Measurements from ENCODE around the gene ZNF784. TPM values are rescaled to one million over a fixed set of nuclear protein-coding genes. Genes with fewer than 3 reads are reported as not detected.
A peak's percentile ranks its signal among the peaks of the same experiment; 100 is the strongest.

Gene ZNF784
- total and polyA plus RNA-seq, 5 experiments from 2014 or later, result 0.64 to 9.2 (median 1.4) TPM

DNA sequence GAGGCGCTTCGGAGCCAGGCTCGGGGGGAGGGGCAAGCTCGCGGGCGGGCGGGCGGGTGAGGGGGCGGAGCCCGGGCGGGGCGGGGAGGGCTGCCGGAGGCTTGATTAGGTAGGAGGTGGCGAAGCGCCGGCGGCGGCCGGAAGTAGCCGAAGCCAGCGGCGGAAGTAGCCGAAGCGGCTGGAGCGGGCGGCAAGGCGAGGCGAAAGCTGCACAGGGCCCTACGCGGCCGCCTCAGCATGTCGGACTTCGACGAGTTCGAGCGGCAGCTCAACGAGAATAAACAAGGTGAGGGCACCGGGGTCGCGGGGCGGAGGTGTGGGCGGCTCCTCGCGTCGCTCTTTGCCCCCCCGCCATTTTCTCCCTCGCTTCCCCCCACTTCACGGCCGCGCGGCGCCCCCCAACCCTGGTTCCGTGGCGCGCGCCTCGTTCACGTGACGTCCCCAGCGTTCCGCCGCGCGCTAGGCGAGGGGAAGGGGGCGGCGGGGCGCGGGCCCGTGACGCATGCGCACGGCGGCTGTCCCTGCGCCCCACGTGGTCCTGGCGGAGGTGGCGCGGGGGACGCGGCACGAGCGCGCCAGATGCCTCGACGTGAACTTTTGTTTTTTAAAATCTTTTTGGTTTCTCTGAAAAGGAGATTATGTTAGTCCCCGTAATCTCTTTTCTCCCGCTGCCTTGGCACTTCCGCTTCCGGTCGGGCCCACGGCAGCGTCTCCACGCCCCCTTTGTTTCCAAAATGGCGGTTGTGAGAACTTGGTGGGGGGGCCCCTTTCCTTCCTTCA lies 30.7 kb upstream of the ZNF784 start, which contains the start of gene U2AF2:
Gene U2AF2, plus strand, starts transcription at position 168 of the 780 bp plus-strand sequence. Its CDS starts 70 bp downstream, at position 238.
- peaks cover 0 to 13% (median 3%) of the 10 kb centered on the region in 3 donors for H3K36me3 Mint-ChIP-seq
- peak within 1 kb of the TSS; percentile 97 to 100 (median 99) for H3K27ac Mint-ChIP-seq
- DNase-seq (peak; percentile 90 to 99 (median 94)), ATAC-seq (peak; percentile 10 to 45)
- no peaks in the 10 kb centered on the region for H3K9me3 Mint-ChIP-seq
- POLR2A ChIA-PET, result interaction anchor here (0.7 to 3.6 kb wide), 28 partner anchors 9 to 1518 kb away, joined by 3 to 64 read pairs (median 6); partner anchors contain the start of genes CNOT3, FIZ1, KMT5C and LENG8
- peak within 1 kb of the TSS; percentile 88 to 99 (median 97) for H3K4me3 Mint-ChIP-seq
- H3K27me3 Mint-ChIP-seq, result no peaks in the 10 kb centered on the region
- peaks cover 25 to 56% (median 54%) of the 10 kb centered on the region in 4 donors for H3K4me1 Mint-ChIP-seq

DNA sequence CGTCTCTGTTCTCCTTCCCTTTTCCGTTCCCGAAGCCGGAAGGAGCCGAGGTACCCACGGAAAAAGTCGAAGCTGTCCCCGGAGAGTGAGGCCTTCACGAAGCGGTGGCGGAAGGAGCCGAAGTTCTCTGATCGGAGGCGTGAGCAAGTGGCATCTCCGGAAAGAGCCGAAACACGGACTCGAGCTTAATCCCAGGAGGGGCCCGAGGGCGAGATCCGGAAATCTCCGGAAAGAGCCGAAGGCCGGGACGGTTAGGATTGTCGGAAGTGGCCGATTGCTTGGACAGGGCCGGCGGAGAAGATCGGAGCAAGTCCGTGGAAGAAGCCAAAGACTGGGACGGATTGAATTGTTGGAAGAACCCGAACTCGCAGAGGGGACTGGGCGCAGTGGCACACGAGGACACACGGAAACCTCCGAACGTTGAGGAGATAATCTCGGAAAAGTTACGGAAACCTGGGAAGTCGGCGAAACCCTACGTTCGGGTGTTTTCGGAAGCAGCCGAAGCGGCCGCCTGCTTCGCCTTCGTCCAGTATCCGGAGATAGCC lies 30.0 kb upstream of the ZNF784 start:
- ATAC-seq (peak; percentile 80 to 81), DNase-seq (peak; percentile 94 to 100 (median 100))
- Mint-ChIP-seq H3K4me1 (peaks cover 27 to 56% (median 54%) of the 10 kb centered on the region in 4 donors), H3K36me3 (peaks cover 0 to 9% (median 3%) of the 10 kb centered on the region in 3 donors), H3K4me3 (peak overlapping the region; percentile 88 to 99 (median 97)), H3K27me3 (no peaks in the 10 kb centered on the region), H3K27ac (peak overlapping the region; percentile 97 to 100 (median 99)), H3K9me3 (no peaks in the 10 kb centered on the region)
- POLR2A ChIA-PET, result interaction anchor here (0.6 to 3.6 kb wide), 32 partner anchors 8 to 1537 kb away, joined by 3 to 64 read pairs (median 5); partner anchors contain the start of genes CNOT3, FIZ1, ISOC2 and KMT5C

DNA sequence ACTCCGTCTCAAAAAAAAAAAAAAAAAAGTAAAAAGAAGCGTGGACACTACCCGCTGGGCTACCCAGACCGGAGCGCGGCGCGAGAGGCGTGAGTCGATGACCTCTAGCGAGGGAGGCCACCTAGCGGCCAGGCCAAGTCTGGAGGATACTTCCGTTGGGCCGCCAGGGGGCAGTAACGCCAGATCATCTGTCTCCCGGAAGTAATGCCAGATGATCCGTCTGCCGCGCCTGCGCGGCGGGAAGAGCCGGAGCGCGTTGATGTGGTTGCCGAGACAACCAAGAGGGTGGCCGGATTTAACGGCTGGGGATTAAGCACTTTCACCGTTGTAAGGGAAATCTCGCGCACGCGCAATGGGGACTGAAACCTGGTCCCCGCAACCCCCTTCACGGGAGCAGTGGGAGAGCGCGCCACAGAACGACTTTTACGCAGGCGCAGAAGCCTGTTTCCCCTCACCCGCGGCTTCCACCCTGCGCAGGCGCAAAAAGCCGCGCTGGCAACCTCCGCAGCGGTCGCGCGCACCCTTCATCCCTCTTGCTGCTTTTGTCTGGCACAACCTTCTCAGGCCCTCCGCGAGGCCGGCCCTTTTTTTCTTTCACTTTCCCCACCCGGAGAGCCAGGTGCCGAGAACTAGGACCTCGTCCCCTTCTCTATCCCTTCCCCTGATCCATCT lies 29.4 kb upstream of the ZNF784 start:
- Mint-ChIP-seq H3K9me3 (no peaks in the 10 kb centered on the region), H3K27me3 (no peaks in the 10 kb centered on the region), H3K4me1 (peaks cover 25 to 56% (median 54%) of the 10 kb centered on the region in 4 donors), H3K4me3 (peak overlapping the region; percentile 88 to 99 (median 97)), H3K27ac (peak overlapping the region; percentile 97 to 100 (median 99)), H3K36me3 (peaks cover 0 to 7% (median 3%) of the 10 kb centered on the region in 3 donors)
- ATAC-seq, result peak; percentile 60 to 70
- peak; percentile 99 to 100 (median 100) for DNase-seq
- POLR2A ChIA-PET, result interaction anchor here (0.6 to 3.6 kb wide), 32 partner anchors 8 to 1788 kb away, joined by 3 to 64 read pairs (median 5); partner anchors contain the start of genes CNOT3, FIZ1, ISOC2 and KMT5C

DNA sequence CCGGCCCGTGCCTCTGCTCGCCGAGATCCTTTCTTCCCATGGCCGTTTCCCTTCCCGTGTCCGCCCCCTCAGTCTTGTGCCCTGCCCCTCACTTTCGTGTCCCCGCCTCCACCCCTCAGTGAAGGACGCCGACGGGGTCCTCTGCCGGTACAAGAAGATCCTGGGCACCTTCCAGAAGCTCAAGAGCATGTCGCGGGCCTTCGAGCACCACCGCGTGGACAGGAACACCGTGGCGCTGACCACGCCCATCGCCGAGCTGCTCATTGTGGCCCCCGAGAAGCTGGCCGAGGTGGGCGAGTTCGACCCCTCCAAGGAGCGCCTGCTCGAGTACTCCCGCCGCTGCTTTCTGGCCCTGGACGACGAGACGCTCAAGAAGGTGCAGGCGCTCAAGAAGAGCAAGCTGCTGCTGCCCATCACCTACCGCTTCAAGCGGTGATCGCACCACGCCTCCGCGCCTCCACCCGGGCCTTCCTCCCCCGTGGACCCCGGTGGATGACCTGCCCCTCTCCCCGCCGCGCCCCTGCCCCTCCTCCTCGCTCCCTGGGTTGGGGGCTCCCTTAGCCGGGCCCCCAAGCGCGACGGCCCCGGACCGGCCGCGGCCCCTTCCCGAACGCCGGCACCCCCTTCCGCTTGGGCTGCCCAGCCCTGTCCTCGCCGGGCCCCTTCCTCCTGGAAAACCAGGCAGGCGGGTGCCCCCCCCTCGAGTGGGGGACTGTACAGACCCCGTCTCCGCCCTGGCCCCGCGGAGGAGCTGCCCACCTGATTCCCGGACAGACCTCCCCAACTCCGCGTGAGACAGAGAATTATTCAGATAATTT lies 28.2 kb upstream of the ZNF784 start:
- H3K4me1 Mint-ChIP-seq, result peaks cover 20 to 49% (median 48%) of the 10 kb centered on the region in 4 donors
- POLR2A ChIA-PET, result interaction anchor here (0.6 to 3.6 kb wide), 8 partner anchors 10 to 1787 kb away, joined by 3 to 64 read pairs (median 4); partner anchors contain the start of genes FIZ1, ZNF524 and ZNF581
- no peaks in the 10 kb centered on the region for H3K27me3 Mint-ChIP-seq
- ATAC-seq (no peak), DNase-seq (peak in 1 of 10 donors; percentile 71)
- H3K27ac Mint-ChIP-seq, result peak overlapping the region in 7 of 10 donors; percentile 48 to 85 (median 60)
- peaks cover 0 to 5% (median 3%) of the 10 kb centered on the region in 3 donors for H3K36me3 Mint-ChIP-seq
- peak overlapping the region in 5 of 10 donors; percentile 38 to 95 (median 50) for H3K4me3 Mint-ChIP-seq
- H3K9me3 Mint-ChIP-seq, result no peaks in the 10 kb centered on the region

DNA sequence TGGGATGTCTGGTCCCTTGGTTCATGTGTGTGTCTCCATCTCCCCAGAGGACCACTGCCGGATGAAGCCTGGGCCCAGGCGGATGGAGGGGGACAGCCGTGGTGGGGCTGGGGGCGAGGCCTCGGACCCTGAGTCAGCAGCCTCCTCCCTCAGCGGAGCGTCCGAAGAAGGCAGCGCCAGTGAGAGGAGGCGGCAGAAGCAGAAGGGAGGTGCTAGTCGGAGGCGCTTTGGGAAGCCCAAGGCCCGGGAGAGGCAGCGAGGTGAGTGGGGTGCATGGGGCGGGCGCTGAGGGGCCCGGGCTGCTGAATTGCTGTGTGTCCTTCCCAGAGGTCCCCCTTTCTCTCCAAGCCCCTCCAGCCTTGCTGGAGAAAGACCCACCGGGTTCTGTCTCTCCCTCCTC lies 26.9 kb upstream of the ZNF784 start:
- peak overlapping the region in 2 of 10 donors; percentile 83 to 87 for H3K27ac Mint-ChIP-seq

DNA sequence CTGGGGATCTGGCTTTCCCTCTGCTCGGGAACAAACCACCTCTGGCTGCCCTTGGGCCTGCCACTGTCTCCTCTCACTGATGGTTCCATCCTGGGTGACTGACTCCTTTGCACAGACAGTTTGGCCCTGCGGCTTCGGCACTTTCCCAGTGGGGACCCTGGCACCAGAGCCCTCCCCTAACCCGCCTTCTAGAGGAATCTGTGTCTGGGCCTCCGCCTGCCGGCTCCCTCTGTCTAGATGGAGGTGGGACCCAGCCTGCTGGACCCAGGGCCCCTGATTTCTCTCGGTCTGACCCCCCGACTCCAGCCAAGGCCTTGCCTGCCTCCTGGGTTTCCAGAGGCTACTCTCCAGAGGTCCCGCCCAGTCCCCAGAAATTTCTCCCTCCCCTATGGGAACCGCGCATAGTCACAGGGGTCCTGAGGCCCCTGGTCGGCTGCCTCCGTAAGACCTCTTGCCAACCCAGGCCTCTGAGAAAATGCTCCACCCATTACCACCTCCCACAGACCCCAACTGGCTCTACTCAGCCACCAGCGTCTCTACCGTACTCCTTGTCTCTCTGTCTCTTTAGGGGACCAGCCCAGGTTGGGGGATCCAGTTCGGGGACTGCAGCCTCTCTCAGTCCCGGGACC lies 26.4 kb upstream of the ZNF784 start:
- no peaks in the 10 kb centered on the region for H3K9me3 Mint-ChIP-seq

More for the DNA sequence above, 26.9 kb upstream of the ZNF784 start:
- Mint-ChIP-seq H3K36me3 (peaks cover 0 to 3% (median 2%) of the 10 kb centered on the region in 3 donors), H3K9me3 (no peaks in the 10 kb centered on the region), H3K27me3 (no peaks in the 10 kb centered on the region), H3K4me1 (peaks cover 20 to 46% (median 43%) of the 10 kb centered on the region in 4 donors), H3K4me3 (peak overlapping the region in 4 of 10 donors; percentile 15 to 89 (median 82))
- ATAC-seq (no peak), DNase-seq (peak in 1 of 10 donors; percentile 61)
- POLR2A ChIA-PET, result no interaction called here

DNA sequence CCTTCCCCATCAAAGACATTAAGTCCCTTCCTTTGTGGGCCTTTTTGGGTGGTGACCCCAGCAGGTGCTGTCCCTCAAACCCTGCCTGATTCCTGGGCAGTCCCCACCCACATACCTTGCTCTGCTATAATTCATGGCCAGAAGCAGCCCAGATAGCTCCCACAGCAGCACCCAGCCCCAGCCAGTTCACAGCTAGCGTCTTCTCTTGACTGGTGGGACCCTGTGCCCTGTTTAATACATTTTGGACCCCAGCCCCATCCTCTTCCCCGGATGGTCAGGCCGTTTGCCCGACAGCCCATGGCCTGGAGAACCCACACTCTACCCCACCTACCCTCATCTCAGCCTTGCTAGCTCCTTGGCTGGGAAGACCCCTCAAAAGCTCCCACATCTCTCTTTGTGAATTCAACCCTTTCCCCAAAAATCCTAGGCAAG lies 25.8 kb upstream of the ZNF784 start:
- Mint-ChIP-seq H3K4me3 (peak overlapping the region in 8 of 10 donors; percentile 27 to 89 (median 62)), H3K27ac (peak overlapping the region in 9 of 10 donors; percentile 14 to 89 (median 75)), H3K36me3 (peaks cover 0 to 8% (median 3%) of the 10 kb centered on the region in 3 donors), H3K27me3 (no peaks in the 10 kb centered on the region), H3K9me3 (no peaks in the 10 kb centered on the region), H3K4me1 (peaks cover 15 to 45% (median 41%) of the 10 kb centered on the region in 4 donors)
- DNase-seq (peak in 1 of 10 donors; percentile 48), ATAC-seq (no peak)
- POLR2A ChIA-PET, result interaction anchor here (0.8 to 9.2 kb wide), 3 partner anchors 9 to 17 kb away, joined by 3 to 148 read pairs (median 3); no protein-coding TSS in a partner anchor

More for the DNA sequence above, 26.4 kb upstream of the ZNF784 start:
- H3K27me3 Mint-ChIP-seq, result no peaks in the 10 kb centered on the region
- peaks cover 0 to 3% (median 2%) of the 10 kb centered on the region in 3 donors for H3K36me3 Mint-ChIP-seq
- POLR2A ChIA-PET, result interaction anchor here (0.8 to 9.2 kb wide), 3 partner anchors 8 to 17 kb away, joined by 3 to 148 read pairs (median 3); no protein-coding TSS in a partner anchor
- H3K4me3 Mint-ChIP-seq, result peak overlapping the region in 8 of 10 donors; percentile 27 to 89 (median 62)
- DNase-seq, result peak in 1 of 10 donors; percentile 43
- peaks cover 16 to 41% (median 40%) of the 10 kb centered on the region in 4 donors for H3K4me1 Mint-ChIP-seq
- peak overlapping the region in 9 of 10 donors; percentile 26 to 89 (median 75) for H3K27ac Mint-ChIP-seq
- ATAC-seq, result no peak

DNA sequence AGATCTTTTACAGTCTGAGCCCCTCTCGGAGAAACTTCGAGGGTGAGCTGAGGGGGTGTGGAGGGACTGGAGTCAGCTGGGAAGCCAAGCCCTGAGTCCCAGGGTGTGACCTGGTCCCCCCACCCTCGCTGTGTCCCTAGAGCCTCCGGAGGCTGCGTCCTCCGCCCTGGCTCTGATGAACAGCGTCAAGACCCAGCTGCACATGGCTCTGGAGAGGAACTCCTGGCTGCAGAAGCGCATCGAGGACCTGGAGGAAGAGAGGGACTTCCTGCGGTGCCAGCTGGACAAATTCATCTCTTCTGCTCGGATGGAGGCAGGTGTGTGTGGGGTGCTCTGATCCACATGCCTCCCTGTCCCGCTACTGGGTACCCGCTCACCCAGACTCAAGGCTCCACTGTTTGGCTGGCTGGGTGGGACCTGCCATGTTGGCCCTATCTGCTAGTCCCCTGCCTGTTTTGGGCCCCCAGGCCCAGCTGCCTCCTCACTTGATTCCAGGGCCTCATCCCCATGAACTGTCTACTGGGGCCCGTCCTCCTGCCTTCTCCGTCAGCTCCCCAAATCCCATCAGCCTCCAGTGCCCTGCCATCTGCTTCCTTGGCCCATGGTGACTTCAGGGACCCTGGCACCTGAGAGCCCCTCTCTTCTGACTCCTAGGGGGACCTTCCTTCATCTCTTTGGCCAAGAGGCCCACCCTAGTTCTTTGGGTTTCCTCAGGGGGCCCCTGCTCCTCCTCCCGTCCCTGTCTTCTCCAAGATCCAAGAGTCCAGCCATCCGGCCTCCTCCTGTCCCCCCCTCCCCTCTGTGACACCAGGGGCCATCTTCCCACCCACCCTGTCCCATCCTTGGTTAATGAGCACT lies 25.1 kb upstream of the ZNF784 start:
- Mint-ChIP-seq H3K27ac (peak overlapping the region; percentile 35 to 89 (median 81)), H3K27me3 (no peaks in the 10 kb centered on the region), H3K4me1 (peaks cover 16 to 49% (median 44%) of the 10 kb centered on the region in 4 donors), H3K9me3 (no peaks in the 10 kb centered on the region), H3K4me3 (peak overlapping the region; percentile 72 to 89 (median 82)), H3K36me3 (peaks cover 0 to 8% (median 3%) of the 10 kb centered on the region in 3 donors)
- POLR2A ChIA-PET, result interaction anchor here (0.8 to 9.2 kb wide), 5 partner anchors 9 to 24 kb away, joined by 3 to 148 read pairs (median 3); no protein-coding TSS in a partner anchor
- DNase-seq (peak in 1 of 10 donors; percentile 52), ATAC-seq (no peak)

DNA sequence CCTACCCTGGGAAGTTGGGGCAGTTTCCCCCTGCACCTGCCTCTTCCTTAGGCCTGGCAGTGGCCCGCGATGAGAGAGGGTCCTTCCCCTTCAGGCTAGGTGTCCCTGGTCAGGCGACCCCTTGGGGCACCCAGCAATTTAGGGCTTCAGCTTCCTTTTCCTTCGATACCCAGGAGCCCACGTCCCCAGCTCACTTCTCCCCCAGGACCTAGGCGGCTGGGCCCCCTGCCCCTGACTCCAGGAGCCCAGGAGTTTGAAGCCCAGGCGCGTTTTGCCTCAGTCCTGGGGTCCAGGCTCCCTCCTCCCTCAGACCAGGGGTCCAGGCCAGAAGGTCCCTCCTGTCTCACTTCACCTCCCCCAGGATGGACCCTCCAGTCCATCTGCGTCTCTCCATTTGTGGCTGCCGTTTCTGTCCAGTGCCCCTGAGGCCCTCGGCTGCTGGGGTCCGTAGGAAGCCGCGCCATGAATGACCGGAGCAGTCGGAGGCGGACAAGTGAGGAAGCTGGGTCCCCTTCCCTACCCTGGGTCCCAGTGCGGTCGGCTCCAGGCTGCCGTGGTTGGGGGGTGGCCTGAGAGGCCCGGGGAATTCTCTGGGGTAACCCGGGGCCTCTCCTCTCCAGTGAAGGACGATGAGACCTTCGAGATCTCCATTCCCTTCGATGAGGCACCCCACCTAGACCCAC lies 24.4 kb upstream of the ZNF784 start:
- POLR2A ChIA-PET, result interaction anchor here (0.9 to 9.2 kb wide), 4 partner anchors 14 to 173 kb away, joined by 3 to 148 read pairs (median 3); partner anchors contain the start of gene ZNF628
- Mint-ChIP-seq H3K4me1 (peaks cover 20 to 56% (median 50%) of the 10 kb centered on the region in 4 donors), H3K27me3 (no peaks in the 10 kb centered on the region), H3K9me3 (no peaks in the 10 kb centered on the region), H3K27ac (peak overlapping the region in 9 of 10 donors; percentile 58 to 89 (median 77)), H3K36me3 (peaks cover 0 to 8% (median 0%) of the 10 kb centered on the region in 3 donors), H3K4me3 (peak overlapping the region; percentile 62 to 89 (median 81))
- ATAC-seq (no peak), DNase-seq (peak in 1 of 10 donors; percentile 32)
